GM19438 (cell line): ENCODE measurements around the gene UGT1A9.
"Not testable (repeated sequence)": the region's sequence is repeated elsewhere in the genome, so short reads cannot be mapped to it uniquely, and the experiment has no call there.

Experiments used
- ATAC-seq: cut with Tn5 transposase; IDR thresholded peaks from one replicate; pipeline ENCODE4 v1.9.1; 2021; ENCODE audit warnings: low read depth; ENCODE audit not compliant: unreplicated experiment

The UGT1A9 gene

GRCh38 chr2:233679196-233679595 is 7.5 kb downstream of the UGT1A9 start:
- no peak for ATAC-seq

- ATAC-seq, result no peak
Observed at GRCh38 chr2:233680361-233681045, 8.8 kb downstream of the UGT1A9 start.

GRCh38 chr2:233681521-233682099 is 9.9 kb downstream of the UGT1A9 start, which contains the start of gene UGT1A7:
UGT1A7 (plus strand) TSS chr2:233681901; CDS start chr2:233681938, 37 bp downstream.
- ATAC-seq, result no peak

GRCh38 chr2:233684640-233685039 is 12.9 kb downstream of the UGT1A9 start:
- no peak for ATAC-seq

- ATAC-seq, result no peak
Observed at GRCh38 chr2:233686928-233687327, 15.2 kb downstream of the UGT1A9 start.

- ATAC-seq, result no peak
Observed at GRCh38 chr2:233688341-233688740, 16.6 kb downstream of the UGT1A9 start.

- ATAC-seq, result no peak
Observed at GRCh38 chr2:233689031-233689430, 17.3 kb downstream of the UGT1A9 start.

GRCh38 chr2:233689501-233689900 is 17.8 kb downstream of the UGT1A9 start:
- ATAC-seq, result no peak

- no peak for ATAC-seq
Observed at GRCh38 chr2:233690444-233690843, 18.7 kb downstream of the UGT1A9 start.

- no peak for ATAC-seq
Observed at GRCh38 chr2:233691443-233692433, 20.0 kb downstream of the UGT1A9 start.

GRCh38 chr2:233692648-233693047 is 20.9 kb downstream of the UGT1A9 start, which contains the start of gene UGT1A6:
UGT1A6 (plus strand) TSS chr2:233692890; CDS start chr2:233693005, 115 bp downstream.
- ATAC-seq, result no peak

GRCh38 chr2:233693963-233694362 is 22.3 kb downstream of the UGT1A9 start:
- ATAC-seq, result no peak

- no peak for ATAC-seq
Observed at GRCh38 chr2:233698740-233699139, 27.0 kb downstream of the UGT1A9 start.

GRCh38 chr2:233699424-233700027 is 27.8 kb downstream of the UGT1A9 start:
- ATAC-seq, result no peak

GRCh38 chr2:233700028-233700635 is 28.4 kb downstream of the UGT1A9 start:
- no peak for ATAC-seq

GRCh38 chr2:233700842-233701241 is 29.1 kb downstream of the UGT1A9 start:
- ATAC-seq, result not testable (repeated sequence)

GRCh38 chr2:233702238-233702637 is 30.5 kb downstream of the UGT1A9 start:
- no peak for ATAC-seq

- no peak for ATAC-seq
Observed at GRCh38 chr2:233705911-233706506, 34.3 kb downstream of the UGT1A9 start.

GRCh38 chr2:233706720-233707119 is 35.0 kb downstream of the UGT1A9 start:
- ATAC-seq, result no peak
